ENCODE measurements around the gene LMOD2.

Gene LMOD2

GRCh38 chr7:123674399-123675180, 18.9 kb downstream of the LMOD2 start:
- H4K20me1 ChIP-seq (ENCODE audit: insufficient read depth, low read length): no peaks in the 10 kb centered on the region
- no peaks in the 10 kb centered on the region for H3F3A ChIP-seq (ENCODE audit: insufficient read depth, low read length)
- no peaks in the 10 kb centered on the region for H3K79me2 ChIP-seq (ENCODE audit: low read length)
- no peak overlapping the region for H2AFZ ChIP-seq (ENCODE audit: low read length)
- H3K4me2 ChIP-seq (ENCODE audit: low read depth, low read length): no peak overlapping the region
- no peak overlapping the region for H3K27ac ChIP-seq (ENCODE audit: low read length)
- no peak overlapping the region for H3K9ac ChIP-seq (ENCODE audit: low read length)
- DNase-seq: no peak
- H3K9me3 ChIP-seq (replicated peaks; ENCODE audit: insufficient read depth, low read length): no peaks in the 10 kb centered on the region
- H3K27me3 ChIP-seq (replicated peaks; ENCODE audit: insufficient read depth, low read length): no peaks in the 10 kb centered on the region
- no peaks in the 10 kb centered on the region for H3K36me3 ChIP-seq (replicated peaks; ENCODE audit: insufficient read depth, low read length)
- TF ChIP-seq EZH2phosphoT487 (IDR thresholded peaks at IDR 0.05; ENCODE audit: low read length) (no peak), CTCF (IDR thresholded peaks at IDR 0.05; ENCODE audit: low read length) (no peak), EZH2 (optimal IDR thresholded peaks at IDR 0.05; ENCODE audit: low read depth, low read length) (no peak)
- H3K4me1 ChIP-seq (ENCODE audit: low read length): no peaks in the 10 kb centered on the region
- H3K9me2 ChIP-seq (replicated peaks; ENCODE audit: insufficient read depth, low read length): no peaks in the 10 kb centered on the region
- no peak overlapping the region for H3K4me3 ChIP-seq (ENCODE audit: low read length)

GRCh38 chr7:123675181-123675473, 19.5 kb downstream of the LMOD2 start:
- Histone ChIP-seq H2AFZ (ENCODE audit: low read length) (no peak overlapping the region), H3F3A (ENCODE audit: insufficient read depth, low read length) (no peaks in the 10 kb centered on the region), H3K4me1 (ENCODE audit: low read length) (no peaks in the 10 kb centered on the region), H3K9me3 (replicated peaks; ENCODE audit: insufficient read depth, low read length) (no peaks in the 10 kb centered on the region), H3K79me2 (ENCODE audit: low read length) (no peaks in the 10 kb centered on the region), H3K27ac (ENCODE audit: low read length) (no peak overlapping the region), H3K36me3 (replicated peaks; ENCODE audit: insufficient read depth, low read length) (no peaks in the 10 kb centered on the region), H3K4me3 (ENCODE audit: low read length) (no peak overlapping the region), H3K4me2 (ENCODE audit: low read depth, low read length) (no peak overlapping the region), H3K27me3 (replicated peaks; ENCODE audit: insufficient read depth, low read length) (no peaks in the 10 kb centered on the region), H4K20me1 (ENCODE audit: insufficient read depth, low read length) (no peaks in the 10 kb centered on the region), H3K9me2 (replicated peaks; ENCODE audit: insufficient read depth, low read length) (no peaks in the 10 kb centered on the region), H3K9ac (ENCODE audit: low read length) (no peak overlapping the region)
- no peak for DNase-seq
- TF ChIP-seq EZH2phosphoT487 (IDR thresholded peaks at IDR 0.05; ENCODE audit: low read length) (no peak), EZH2 (optimal IDR thresholded peaks at IDR 0.05; ENCODE audit: low read depth, low read length) (no peak), CTCF (IDR thresholded peaks at IDR 0.05; ENCODE audit: low read length) (no peak)

GRCh38 chr7:123677061-123677715, 21.5 kb downstream of the LMOD2 start:
- TF ChIP-seq EZH2phosphoT487 (IDR thresholded peaks at IDR 0.05; ENCODE audit: low read length): no peak
- no peak for TF ChIP-seq EZH2 (optimal IDR thresholded peaks at IDR 0.05; ENCODE audit: low read depth, low read length)
- TF ChIP-seq CTCF (IDR thresholded peaks at IDR 0.05; ENCODE audit: low read length): no peak
- Histone ChIP-seq H3K36me3 (replicated peaks; ENCODE audit: insufficient read depth, low read length) (no peaks in the 10 kb centered on the region; the same call in 1 of the 2 replicates), H3K27me3 (replicated peaks; ENCODE audit: insufficient read depth, low read length) (no peaks in the 10 kb centered on the region), H3K9me2 (replicated peaks; ENCODE audit: insufficient read depth, low read length) (no peaks in the 10 kb centered on the region), H3F3A (ENCODE audit: insufficient read depth, low read length) (no peaks in the 10 kb centered on the region), H3K9me3 (replicated peaks; ENCODE audit: insufficient read depth, low read length) (no peaks in the 10 kb centered on the region), H2AFZ (ENCODE audit: low read length) (no peak overlapping the region), H3K4me2 (ENCODE audit: low read depth, low read length) (no peak overlapping the region), H3K9ac (ENCODE audit: low read length) (no peak overlapping the region), H4K20me1 (ENCODE audit: insufficient read depth, low read length) (no peaks in the 10 kb centered on the region), H3K4me1 (ENCODE audit: low read length) (no peaks in the 10 kb centered on the region), H3K79me2 (ENCODE audit: low read length) (no peaks in the 10 kb centered on the region), H3K27ac (ENCODE audit: low read length) (no peak overlapping the region), H3K4me3 (ENCODE audit: low read length) (no peak overlapping the region)
- no peak for DNase-seq
